ENCODE measurements around the gene LMO1. TPM values are rescaled to one million over a fixed set of nuclear protein-coding genes. Genes with fewer than 3 reads are reported as not detected.

LMO1 gene
- total RNA-seq, result not detected
- long read RNA-seq, result 0 reads

- DNase-seq (ENCODE audit: low spot score), result peak; percentile 90
Observed at GRCh38 chr11:8263769-8264410, at the start of gene LMO1. TSS of gene LMO1 (minus strand) at chr11:8263878. CDS start at chr11:8263362, 516 bp downstream.

GRCh38 chr11:8312986-8313385 is 49.3 kb upstream of the LMO1 start:
- no peak for DNase-seq (ENCODE audit: low spot score)

GRCh38 chr11:8311366-8311765 is 47.7 kb upstream of the LMO1 start:
- no peak for DNase-seq (ENCODE audit: low spot score)

- DNase-seq (ENCODE audit: low spot score), result no peak
Observed at GRCh38 chr11:8310743-8311298, 47.1 kb upstream of the LMO1 start.

GRCh38 chr11:8309862-8310261 is 46.2 kb upstream of the LMO1 start:
- DNase-seq (ENCODE audit: low spot score), result no peak

- no peak for DNase-seq (ENCODE audit: low spot score)
Observed at GRCh38 chr11:8309311-8309710, 45.6 kb upstream of the LMO1 start.

GRCh38 chr11:8307601-8308000 is 43.9 kb upstream of the LMO1 start:
- DNase-seq (ENCODE audit: low spot score), result no peak

- no peak for DNase-seq (ENCODE audit: low spot score)
Observed at GRCh38 chr11:8301622-8302021, 37.9 kb upstream of the LMO1 start.

- peak; percentile 65 for DNase-seq (ENCODE audit: low spot score)
Observed at GRCh38 chr11:8298801-8299786, 35.4 kb upstream of the LMO1 start.

- DNase-seq (ENCODE audit: low spot score), result peak; percentile 72
Observed at GRCh38 chr11:8297781-8298440, 34.2 kb upstream of the LMO1 start.

GRCh38 chr11:8296872-8297271 is 33.2 kb upstream of the LMO1 start:
- no peak for DNase-seq (ENCODE audit: low spot score)

- no peak for DNase-seq (ENCODE audit: low spot score)
Observed at GRCh38 chr11:8296038-8296649, 32.5 kb upstream of the LMO1 start.

GRCh38 chr11:8294251-8294935 is 30.7 kb upstream of the LMO1 start:
- DNase-seq (ENCODE audit: low spot score), result peak; percentile 51

- peak; percentile 57 for DNase-seq (ENCODE audit: low spot score)
Observed at GRCh38 chr11:8293171-8293570, 29.5 kb upstream of the LMO1 start.

GRCh38 chr11:8292351-8292750 is 28.7 kb upstream of the LMO1 start:
- DNase-seq (ENCODE audit: low spot score), result peak; percentile 71

- peak; percentile 87 for DNase-seq (ENCODE audit: low spot score)
Observed at GRCh38 chr11:8291421-8292350, 28.0 kb upstream of the LMO1 start.

GRCh38 chr11:8290081-8290810 is 26.6 kb upstream of the LMO1 start:
- DNase-seq (ENCODE audit: low spot score), result peak; percentile 79

GRCh38 chr11:8289492-8289918 is 25.8 kb upstream of the LMO1 start:
- peak; percentile 53 for DNase-seq (ENCODE audit: low spot score)

Data from mesenteric fat pad (tissue), 1 donor.